ENCODE measurements around the gene SSRP1. TPM values are rescaled to one million over a fixed set of nuclear protein-coding genes. Genes with fewer than 3 reads are reported as not detected.

SSRP1 gene
- total and polyA plus RNA-seq, 2 of the 4 experiments (the other 2 are of a cell fraction) = 106 to 146 TPM

Other genes starting within 250 kb of the SSRP1 start
- not detected in 2 replicates for gene LRRC55, start 153.9 kb downstream of the SSRP1 start, total RNA-seq (2012; rRNA removed)
- gene LRRC55, start 153.9 kb downstream of the SSRP1 start, polyA plus RNA-seq (2012; rRNA removed) = not detected in 2 replicates
- gene APLNR, start 98.6 kb downstream of the SSRP1 start, total RNA-seq (2012; rRNA removed) = not detected in 2 replicates
- not detected in 2 replicates for gene APLNR, start 98.6 kb downstream of the SSRP1 start, polyA plus RNA-seq (2012; rRNA removed)
- gene TNKS1BP1, start 10.9 kb downstream of the SSRP1 start, total RNA-seq (2012; rRNA removed) = 28.6 and 31.7 TPM in 2 replicates
- gene TNKS1BP1, start 10.9 kb downstream of the SSRP1 start, polyA plus RNA-seq (2012; rRNA removed) = 68.0 and 71.4 TPM in 2 replicates
- gene P2RX3, start 2.5 kb upstream of the SSRP1 start, total RNA-seq (2012; rRNA removed) = not detected in 2 replicates
- not detected in 2 replicates for gene P2RX3, start 2.5 kb upstream of the SSRP1 start, polyA plus RNA-seq (2012; rRNA removed)
- gene PRG3, start 45.3 kb upstream of the SSRP1 start, total RNA-seq (2012; rRNA removed) = not detected in 2 replicates
- not detected in 2 replicates for gene PRG3, start 45.3 kb upstream of the SSRP1 start, polyA plus RNA-seq (2012; rRNA removed)
- gene PRG2, start 54.8 kb upstream of the SSRP1 start, total RNA-seq (2012; rRNA removed) = not detected in 2 replicates
- not detected in 2 replicates for gene PRG2, start 54.8 kb upstream of the SSRP1 start, polyA plus RNA-seq (2012; rRNA removed)
- gene SLC43A3, start 91.2 kb upstream of the SSRP1 start, total RNA-seq (2012; rRNA removed) = 10.6 and 12.7 TPM in 2 replicates
- 21.1 and 22.0 TPM in 2 replicates for gene SLC43A3, start 91.2 kb upstream of the SSRP1 start, polyA plus RNA-seq (2012; rRNA removed)
- not detected in 2 replicates for gene RTN4RL2, start 124.6 kb upstream of the SSRP1 start, total RNA-seq (2012; rRNA removed)
- 0.83 and 1.5 TPM in 2 replicates for gene RTN4RL2, start 124.6 kb upstream of the SSRP1 start, polyA plus RNA-seq (2012; rRNA removed)
- gene SLC43A1, start 179.8 kb upstream of the SSRP1 start, total RNA-seq (2012; rRNA removed) = 8.6 and 10.0 TPM in 2 replicates
- 15.9 and 17.0 TPM in 2 replicates for gene SLC43A1, start 179.8 kb upstream of the SSRP1 start, polyA plus RNA-seq (2012; rRNA removed)
- 70.0 and 96.8 TPM in 2 replicates for gene TIMM10, start 194.9 kb upstream of the SSRP1 start, total RNA-seq (2012; rRNA removed)
- gene TIMM10, start 194.9 kb upstream of the SSRP1 start, polyA plus RNA-seq (2012; rRNA removed) = 135 and 148 TPM in 2 replicates
- gene SMTNL1, start 201.7 kb upstream of the SSRP1 start, total RNA-seq (2012; rRNA removed) = not detected in 2 replicates
- gene SMTNL1, start 201.7 kb upstream of the SSRP1 start, polyA plus RNA-seq (2012; rRNA removed) = not detected in 2 replicates
- gene UBE2L6, start 231.8 kb upstream of the SSRP1 start, total RNA-seq (2012; rRNA removed) = 34.4 and 37.5 TPM in 2 replicates
- gene UBE2L6, start 231.8 kb upstream of the SSRP1 start, polyA plus RNA-seq (2012; rRNA removed) = 46.7 and 51.7 TPM in 2 replicates